HG02798 (cell line): ENCODE measurements around the gene MAPK10.
"Not testable (repeated sequence)": the region's sequence is repeated elsewhere in the genome, so short reads cannot be mapped to it uniquely, and the experiment has no call there.

ENCODE experiments used
- ATAC-seq: cut with Tn5 transposase; IDR thresholded peaks from one replicate; pipeline ENCODE4 v1.9.1; 2021; ENCODE audit warnings: mild to moderate bottlenecking; ENCODE audit not compliant: unreplicated experiment, poor library complexity

Gene MAPK10

DNA sequence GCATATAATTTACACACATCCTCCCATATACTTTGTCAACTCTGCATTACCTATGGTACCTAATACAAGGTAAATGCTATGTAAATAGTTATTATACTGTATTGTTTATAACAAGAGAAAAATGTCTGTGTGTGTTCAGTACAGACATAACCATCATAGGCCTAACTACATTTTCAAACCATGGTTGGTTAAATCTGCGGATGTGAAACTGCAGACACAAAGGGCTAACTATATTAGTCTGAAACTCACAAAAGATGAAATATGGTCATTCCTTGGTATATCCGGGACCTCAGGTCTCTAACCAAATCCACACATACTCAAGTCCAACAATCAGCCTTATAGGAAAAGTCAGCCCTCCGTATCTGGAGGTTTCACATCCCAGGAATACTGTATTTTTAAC is 13.5 kb downstream of the MAPK10 start:
- no peak for ATAC-seq

DNA sequence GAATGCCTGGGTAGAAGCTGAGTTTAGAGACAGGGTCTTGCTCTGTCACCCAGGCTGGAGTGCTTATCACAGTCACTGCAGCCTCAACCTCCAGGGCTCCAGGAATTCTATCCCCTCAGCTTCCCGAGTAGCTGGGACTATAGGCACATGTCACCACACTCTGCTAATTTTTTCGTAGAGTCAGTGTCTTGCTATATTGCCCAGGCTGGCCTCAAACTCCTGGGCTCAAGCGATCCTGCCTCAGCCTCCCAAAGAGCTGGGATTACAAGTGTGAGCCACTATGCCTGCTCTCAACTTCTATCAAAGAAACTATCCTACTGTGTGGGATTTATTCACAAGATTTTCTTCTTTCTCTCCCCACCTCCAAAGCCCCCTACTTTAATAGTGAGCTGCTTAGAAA is 15.7 kb downstream of the MAPK10 start:
- no peak for ATAC-seq

DNA sequence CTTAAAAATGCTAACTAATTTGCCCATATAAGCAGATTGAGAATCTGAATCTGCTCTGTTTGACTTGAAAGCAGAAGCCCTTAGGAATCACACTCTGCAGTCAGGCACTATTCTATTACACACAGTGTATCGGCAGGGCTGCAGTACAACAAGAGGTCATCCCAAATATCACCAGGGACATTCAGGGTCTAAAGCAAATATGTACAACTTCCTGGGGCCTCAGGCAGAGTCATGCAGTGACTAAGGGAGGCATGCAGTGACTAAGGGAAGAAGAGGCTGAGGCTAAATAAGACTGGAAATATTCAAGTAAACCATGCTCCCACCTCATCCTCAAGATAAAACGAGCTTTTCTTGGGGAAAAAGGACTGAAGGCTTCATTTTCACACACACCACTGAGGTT is 20.9 kb downstream of the MAPK10 start:
- ATAC-seq = no peak

DNA sequence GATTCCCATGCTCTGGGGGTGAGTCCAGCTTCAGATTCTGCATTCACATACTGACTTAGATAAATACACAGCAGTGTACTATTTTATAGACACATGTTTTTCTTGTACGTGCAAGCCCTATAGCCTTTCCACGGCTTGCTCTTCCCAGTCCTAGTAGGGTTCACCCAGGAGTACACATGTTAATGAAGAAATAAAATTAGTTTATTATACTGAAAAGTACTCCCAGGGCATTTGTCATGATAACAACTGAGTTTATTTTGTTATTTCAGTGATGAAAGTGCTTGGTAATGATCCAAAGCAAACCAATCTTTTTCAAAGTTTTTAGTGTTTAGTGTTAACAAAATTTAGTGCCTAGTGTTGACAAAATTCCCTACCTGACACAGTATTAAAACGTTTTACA is 21.3 kb downstream of the MAPK10 start:
- ATAC-seq = no peak

DNA sequence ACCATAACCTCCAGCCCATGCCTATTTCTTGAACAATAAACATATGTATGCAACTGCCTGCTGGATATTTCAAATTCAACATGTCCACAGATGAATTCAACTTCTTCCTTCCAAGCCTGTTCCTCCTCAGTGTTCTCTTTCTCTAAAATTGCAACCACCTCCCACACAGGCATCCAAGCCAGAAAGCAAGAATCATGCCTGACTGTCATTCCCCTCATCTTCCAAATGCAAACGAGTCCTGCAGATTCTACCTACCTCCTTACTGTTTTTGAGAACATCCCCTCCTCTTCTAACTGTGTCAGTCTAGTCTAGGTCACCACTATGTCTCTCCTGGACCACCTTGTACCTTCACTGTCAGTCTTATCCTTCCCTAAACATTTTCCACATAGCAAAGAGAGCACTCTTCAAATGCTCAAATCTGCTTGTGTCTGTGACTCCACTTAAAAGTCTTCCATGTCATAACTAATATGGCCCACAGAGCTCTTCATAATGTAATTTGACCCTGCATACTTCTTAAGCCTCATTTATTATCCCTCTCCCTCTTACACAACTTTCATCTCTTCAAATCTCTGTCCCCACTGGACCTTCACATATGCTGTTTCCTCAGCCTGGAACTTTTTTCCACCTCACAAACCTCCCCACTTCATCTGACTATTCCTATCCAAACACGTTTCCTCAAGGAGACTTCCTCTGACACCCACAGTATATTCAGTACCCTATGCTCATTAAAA is 25.7 kb downstream of the MAPK10 start:
- ATAC-seq = no peak

DNA sequence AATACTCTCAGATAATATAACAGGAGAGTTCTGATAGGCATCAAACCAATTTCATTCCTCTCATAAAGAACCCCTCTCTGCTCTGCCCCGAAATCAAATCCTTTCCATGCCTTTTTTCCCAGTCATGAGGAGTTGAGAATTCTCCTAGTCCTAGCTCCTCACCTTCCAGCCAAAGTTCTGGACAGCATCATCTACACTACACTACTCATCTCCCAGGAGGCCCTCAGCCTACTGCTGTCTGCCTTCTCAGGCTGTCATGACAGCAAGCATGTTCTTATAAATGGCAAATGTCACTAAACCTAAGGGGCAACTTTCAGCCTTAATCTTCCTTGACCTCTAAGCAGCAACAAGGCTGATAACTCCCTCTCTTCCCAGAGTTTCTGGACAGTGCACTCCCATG is 26.6 kb downstream of the MAPK10 start:
- no peak for ATAC-seq

DNA sequence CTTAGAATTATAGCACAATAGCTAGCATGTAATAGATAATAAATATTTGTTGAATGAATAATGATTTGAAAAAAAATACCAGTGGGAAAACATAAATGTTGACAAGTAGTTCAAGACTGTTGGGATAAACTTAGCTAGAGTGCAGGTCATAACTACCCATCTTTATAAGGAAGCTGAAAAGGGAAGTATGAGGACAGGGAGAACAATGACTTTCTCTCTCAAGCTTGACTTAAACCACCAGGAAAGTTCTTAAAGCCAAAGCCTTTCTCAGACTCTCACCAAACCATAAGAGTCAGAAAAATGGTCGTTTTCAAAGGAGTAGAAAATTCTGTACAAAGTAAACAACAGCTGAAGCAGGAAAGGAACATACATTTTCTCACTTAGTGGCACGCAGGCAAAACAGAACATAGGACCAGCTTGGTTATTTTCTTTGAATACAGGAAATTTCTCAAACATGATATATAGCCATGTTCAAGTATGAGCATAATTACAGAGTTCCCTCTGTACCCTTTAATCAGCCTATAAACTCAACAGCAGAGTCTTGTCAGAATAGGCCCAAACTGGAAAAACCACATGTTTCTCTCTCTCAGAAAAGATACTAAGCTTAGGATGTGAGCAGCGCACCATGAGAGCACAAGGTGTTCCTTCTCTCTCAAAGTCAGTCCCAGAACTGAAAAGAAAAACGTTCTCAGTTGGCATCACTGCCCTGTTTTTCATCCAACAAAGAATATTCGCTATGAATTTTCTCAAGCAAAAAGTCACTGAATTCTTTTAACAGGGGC is 28.7 kb downstream of the MAPK10 start:
- ATAC-seq = no peak

DNA sequence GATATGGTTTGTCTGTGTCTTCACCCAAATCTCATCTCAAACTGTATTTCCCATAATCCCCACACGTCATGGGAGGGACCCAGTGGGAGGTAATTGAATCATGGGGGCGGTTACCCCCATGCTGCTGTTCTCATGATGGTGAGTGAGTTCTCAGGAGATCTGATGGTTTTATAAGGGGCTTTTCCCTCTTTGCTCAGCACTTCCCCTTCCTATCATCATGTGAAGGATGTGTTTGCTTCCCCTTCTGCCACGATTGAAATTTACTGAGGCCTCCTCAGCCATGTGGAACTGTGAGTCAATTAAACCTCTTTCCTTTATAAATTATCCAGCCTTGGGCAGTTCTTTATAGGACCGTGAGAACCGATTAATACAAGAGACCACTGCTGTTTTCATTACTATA is 29.4 kb downstream of the MAPK10 start:
- not testable (repeated sequence) for ATAC-seq

DNA sequence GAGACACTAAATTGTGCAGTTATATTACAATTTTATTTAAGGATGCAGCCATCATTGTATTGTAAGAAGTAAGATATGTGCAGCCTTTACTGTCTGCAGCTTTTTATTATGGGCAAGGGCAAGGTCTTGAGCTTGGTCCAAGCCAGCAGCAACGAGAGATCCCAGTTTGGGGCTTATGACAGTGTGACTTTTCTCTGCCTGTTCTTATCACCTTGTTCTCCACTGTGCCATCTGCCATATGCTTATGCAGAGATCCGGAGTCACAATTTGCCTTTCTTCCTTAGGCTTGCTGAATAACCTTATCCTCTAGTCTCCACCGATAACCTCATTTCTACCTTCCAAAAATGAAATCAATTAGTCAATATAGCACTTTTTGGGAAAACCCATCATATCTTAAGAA is 30.4 kb downstream of the MAPK10 start:
- no peak for ATAC-seq

DNA sequence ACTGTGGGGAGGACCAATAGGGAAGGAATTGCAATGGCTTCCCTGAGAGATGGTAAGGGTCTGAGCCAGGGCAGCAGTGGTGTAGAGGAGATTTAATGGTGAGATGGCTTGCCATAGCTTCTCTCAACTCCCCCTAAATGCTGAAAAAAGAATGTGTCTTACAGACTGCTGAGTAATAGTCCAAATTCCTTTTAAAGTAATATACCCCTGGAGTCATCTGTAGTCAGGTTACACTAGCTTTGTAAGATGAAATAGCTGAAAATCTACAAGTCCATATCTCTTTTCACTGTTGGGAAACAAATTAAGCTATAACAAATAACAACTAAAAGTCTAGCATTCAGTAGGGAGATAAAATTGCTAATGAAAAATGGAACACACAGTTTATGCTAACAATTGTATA is 33.5 kb downstream of the MAPK10 start:
- ATAC-seq = no peak

DNA sequence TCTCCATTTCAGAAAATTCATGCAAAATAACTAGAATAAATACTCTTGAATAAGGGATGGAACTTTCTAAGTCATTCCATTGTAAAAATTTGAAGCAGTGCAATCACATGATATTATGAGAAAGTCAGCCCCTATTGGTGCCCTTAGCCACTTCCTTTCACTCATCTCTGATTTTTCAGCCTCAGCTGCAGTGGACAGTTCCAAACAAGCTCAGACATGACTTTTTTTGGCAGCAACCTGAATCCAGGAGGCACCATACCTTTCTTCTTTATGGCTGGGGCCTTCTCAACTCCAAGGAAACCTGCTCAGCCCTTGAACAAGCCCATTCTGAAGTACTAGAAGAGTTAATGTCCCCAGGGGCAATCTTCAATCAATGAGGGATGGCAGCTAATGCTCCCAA is 40.5 kb downstream of the MAPK10 start:
- no peak for ATAC-seq

DNA sequence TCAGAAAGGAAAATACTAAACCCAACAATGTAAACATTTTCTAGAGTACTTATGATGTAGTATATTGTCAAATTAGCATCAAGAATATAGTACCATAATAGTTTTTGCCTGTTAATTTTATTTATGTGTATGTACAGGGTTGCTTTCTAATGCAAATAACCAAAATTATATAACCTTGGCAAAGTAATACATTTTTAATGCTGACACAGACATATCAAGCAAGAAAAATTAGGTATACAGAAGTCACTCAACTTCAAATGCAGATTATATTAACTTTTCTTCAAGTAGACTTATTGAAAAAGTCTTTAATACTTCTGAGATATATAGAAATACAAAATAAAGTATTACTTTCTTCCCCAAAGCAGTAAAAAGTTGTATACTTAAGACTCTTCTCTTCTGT is 44.3 kb downstream of the MAPK10 start:
- ATAC-seq = no peak

DNA sequence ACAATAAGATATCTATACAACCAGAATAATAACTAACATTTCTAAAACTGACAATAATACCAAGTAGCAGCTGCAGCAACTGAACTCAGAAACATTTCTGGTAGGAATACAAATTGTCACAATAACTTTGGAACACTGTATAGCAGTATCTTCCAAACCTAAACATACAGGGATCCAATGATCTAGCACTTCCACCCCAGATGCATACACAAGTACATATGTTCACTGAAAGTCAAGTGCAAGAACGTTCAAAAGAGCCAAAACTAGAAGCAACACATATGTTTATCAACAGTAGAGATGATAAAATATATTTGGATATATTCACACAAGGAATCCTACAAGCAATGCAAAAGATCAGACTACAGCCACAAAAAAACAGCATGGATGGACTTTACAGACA is 46.2 kb downstream of the MAPK10 start:
- ATAC-seq = no peak

DNA sequence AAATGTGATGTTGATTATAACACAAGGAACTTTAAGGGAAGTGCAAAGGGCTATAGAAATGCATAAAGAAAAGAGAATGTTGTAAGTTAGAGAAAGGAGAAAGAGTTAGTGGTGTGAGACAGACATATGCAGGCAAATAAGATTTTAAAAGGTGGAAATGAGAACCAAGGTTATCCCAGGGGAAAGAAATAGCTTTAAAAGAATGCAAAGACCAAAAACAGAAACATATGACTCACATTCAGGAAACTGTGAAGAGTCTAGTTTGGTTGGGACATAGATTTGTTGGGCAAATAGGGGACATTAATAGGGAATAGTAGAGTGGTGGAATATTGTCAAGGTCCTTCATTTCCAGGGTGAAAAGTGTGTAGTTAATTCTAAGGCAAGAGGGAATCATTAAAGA is 52.4 kb downstream of the MAPK10 start:
- no peak for ATAC-seq

DNA sequence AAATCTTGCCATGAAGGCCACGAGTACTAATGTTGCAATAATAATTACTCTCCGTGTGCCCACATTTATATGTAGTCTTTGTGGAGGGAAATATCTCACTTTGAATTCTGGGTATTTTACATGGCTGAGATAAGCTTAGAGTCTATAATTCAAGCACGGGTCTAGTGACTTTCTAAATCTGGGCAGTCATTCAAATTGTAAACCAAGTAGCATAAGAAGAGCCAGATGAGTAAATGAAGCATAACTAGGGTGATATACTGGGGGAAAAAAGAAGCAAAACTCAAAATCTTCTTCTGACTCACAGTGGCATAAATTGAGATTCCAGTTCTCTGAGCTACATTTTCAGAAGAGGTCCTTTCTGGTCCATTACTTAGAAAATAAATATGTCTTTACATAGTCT is 53.0 kb downstream of the MAPK10 start:
- no peak for ATAC-seq

DNA sequence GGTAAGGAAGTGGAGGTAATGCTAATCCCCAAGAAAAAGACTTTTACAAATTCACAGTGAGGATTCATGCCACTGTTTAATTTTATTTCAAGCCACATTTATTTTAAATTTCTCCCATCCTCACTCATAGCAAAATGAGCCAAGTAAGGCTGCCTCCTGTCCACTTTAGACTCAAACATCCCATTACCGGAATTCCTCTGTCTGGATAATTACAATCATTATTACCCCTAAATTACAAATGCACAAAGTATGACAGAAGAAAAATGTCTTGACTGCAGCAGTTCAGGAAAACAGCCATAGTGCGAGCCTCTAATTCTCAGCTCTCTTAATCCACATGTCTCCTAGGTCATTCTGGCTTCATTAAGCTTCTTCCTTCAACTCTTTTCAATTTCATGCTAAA is 57.0 kb downstream of the MAPK10 start:
- ATAC-seq = no peak

DNA sequence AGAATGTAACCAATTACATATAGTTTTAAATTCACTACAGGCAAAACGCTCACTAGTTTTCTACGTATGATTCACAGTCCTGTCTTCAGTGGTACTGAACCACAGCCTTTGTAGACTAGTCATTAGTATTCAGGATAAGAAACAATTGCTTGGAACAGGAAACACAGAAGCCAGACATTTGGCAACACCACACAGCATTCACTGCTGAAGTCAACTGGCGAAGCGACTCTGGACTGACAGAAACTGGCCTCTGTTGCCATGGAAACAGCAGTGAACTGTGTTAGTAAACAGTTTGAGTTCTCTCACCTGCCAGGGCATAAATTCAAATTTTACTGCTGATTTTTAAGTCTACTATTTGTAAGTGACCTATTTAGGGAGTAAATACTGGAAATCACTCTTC is 57.6 kb downstream of the MAPK10 start:
- peak; percentile 48 for ATAC-seq

DNA sequence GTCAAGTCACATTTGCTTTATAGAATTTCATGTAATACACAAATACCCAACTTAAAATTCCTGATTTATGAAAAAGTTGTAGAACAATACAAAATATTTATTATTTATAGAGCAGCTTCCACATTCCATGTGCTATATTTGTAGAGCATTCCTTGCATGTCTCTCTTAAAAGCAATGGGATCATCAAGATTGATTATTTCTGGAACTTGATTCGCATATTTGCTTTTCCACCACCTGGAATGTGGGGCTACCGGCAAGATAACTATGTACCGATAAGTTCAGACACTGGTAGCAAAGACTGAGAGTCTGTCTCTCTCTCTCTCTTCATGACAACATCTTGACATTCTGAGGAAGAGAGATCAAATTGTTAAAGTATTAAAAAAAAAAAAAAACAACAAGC is 59.3 kb downstream of the MAPK10 start:
- ATAC-seq = no peak

DNA sequence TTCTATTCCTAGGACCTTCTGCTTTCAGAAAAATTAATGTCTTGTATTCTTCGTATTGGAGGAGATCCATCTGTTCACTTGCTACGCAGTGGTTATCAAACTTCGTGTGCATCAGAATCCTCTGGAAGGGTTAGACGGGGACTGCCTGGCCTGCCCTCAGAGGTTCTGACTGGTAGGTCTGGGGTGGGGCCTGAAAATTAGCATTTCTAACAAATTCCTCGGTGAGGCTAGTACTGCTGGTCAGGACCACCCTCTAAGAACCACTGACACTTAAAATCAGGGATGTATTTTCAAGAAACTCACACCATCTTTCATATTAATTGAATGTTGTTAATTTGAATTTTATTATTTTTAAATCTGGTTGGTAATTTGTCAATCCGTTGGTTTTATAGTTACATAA is 63.0 kb downstream of the MAPK10 start:
- ATAC-seq = no peak

DNA sequence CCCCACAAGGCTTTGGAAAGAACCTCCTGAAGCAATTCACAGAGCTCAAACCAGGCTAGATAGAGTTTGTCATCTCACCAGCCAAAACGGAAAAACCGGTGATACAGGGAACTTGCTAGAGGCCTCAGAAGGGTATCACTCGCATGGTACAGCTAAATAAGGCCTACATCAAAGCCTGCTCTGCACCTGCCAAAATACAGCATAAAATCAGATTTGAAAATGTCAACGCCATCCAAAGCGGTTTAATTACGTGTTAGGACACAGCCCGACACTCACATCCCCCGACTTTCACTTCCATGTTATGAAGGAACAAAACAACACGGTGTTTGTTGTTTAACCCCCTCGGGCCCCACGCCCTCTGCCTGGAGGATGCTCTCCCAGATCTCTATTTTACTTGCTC is 65.0 kb downstream of the MAPK10 start:
- ATAC-seq = peak; percentile 49

DNA sequence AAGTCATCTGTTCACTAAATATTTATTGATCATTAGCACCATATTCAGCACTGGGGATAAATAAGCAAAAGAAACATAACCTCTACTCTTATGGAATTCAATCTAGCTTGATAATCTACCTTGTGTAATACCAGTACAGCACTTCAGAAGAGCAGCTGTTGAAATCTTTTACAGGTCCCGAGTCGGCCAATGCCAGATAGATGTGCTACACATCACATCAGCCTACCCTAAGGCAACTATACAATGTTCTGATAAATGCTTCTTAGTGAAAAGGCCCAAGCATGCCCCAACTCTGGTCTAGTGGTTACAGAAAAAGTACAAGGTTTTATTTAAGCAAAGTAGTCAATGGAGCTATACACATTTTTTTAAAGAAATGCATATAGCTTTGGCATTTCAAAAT is 68.7 kb downstream of the MAPK10 start:
- no peak for ATAC-seq

DNA sequence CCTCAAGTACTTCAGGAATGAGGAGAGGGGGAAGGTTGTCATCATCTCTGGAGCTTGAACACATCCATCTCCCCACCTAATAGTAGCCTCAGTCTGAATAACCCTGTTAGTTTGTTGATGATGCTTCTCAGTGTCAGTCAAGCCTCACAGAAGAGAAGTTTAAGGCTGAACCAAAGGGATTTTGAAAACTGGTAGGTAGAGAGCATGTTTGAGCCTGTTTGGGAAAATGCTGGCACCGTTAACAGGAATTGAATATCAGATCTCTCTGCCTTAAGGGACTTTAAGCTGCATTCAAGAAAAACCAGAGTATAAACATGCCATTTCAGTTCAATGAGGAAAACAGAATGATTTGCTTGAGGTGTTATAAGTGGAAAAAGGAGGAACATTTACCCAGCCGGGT is 73.1 kb downstream of the MAPK10 start:
- no peak for ATAC-seq
